Stomach (tissue), 9 donors: ENCODE data around the gene GGACT. TPM values are rescaled to one million over a fixed set of nuclear protein-coding genes. Genes with fewer than 3 reads are reported as not detected.

Experiments used
- DNase-seq, 2 donors: peaks; one replicate each; pipeline versions ENCODE4 v3.0.0 to v3.0.0-alpha.2; 2013 to 2019
- H3K27ac ChIP-seq, 5 donors: fragments of 200-600 bp in 4 of 5; sonication (generic) in 4 of 5; one replicate each; pipeline ENCODE4 v1.5.1; 2013 to 2019; ENCODE audit warnings: mild to moderate bottlenecking in 1 of 5, moderate library complexity in 1 of 5
- H3K27me3 ChIP-seq, 3 donors: fragments of 200-600 bp; sonication (generic); one replicate each; pipeline ENCODE4 v1.5.1; 2017 to 2019; ENCODE audit warnings: mixed run types in 1 of 3
- H3K36me3 ChIP-seq, 4 donors: fragments of 200-600 bp; sonication (generic); 1 replicate in 3 of 4; 2 replicates in 1 of 4; pipeline ENCODE4 v1.5.1; 2016 to 2019
- H3K4me1 ChIP-seq, 4 donors: fragments of 200-600 bp; sonication (generic); one replicate each; pipeline ENCODE4 v1.5.1; 2016 to 2019
- H3K4me3 ChIP-seq, 4 donors: fragments of 200-600 bp; sonication (generic) in 3 of 4; one replicate each; pipeline ENCODE4 v1.5.1; 2016 to 2019; ENCODE audit warnings: mild to moderate bottlenecking in 1 of 4
- H3K9me3 ChIP-seq, 4 donors: fragments of 200-600 bp; sonication (generic); one replicate each; pipeline ENCODE4 v1.5.1; 2016 to 2019
- CTCF ChIP-seq, 7 experiments: fragments of 450-650 bp in 4 of 7; fragments of 200-600 bp in 3 of 7; sonication (generic) in 3 of 7; IDR thresholded peaks; one replicate each; pipeline ENCODE4 v1.5.1; 2016 to 2019; ENCODE audit warnings: antibody characterized with exemption in 7 of 7, control low read depth in 2 of 7, mild to moderate bottlenecking in 1 of 7
- EP300 ChIP-seq: sonication (generic); formaldehyde crosslinking; IDR thresholded peaks from one replicate; pipeline ENCODE4 v1.6.1; 2017; ENCODE audit warnings: antibody characterized with exemption
- POLR2A ChIP-seq, 4 donors: fragments of 450-650 bp; IDR thresholded peaks; one replicate each; pipeline ENCODE4 v1.6.1; 2016; ENCODE audit warnings: antibody characterized with exemption in 4 of 4, control low read depth in 2 of 4, mild to moderate bottlenecking in 1 of 4, moderate library complexity in 1 of 4
- POLR2AphosphoS5 ChIP-seq, 3 donors: sonication (generic); formaldehyde crosslinking; IDR thresholded peaks; one replicate each; pipeline ENCODE4 v1.6.1; 2016; ENCODE audit warnings: antibody characterized with exemption in 3 of 3
- WGBS, 5 donors: extraction: QIAGEN DNeasy Blood & Tissue Kit in 3 of 5; methylation state at CpG; one replicate each; pipeline versions ENCODE4 v1.1.5 to v1.1.7; 2013 to 2018; 5-methylcytosine and 5-hydroxymethylcytosine counted together
- intact Hi-C: fragments of 100-400 bp; cut with DNase I; formaldehyde crosslinking; loops from one replicate; pipeline ENCODE4 v1.15.1; 2023; ENCODE audit warnings: low total_unique reads
- polyA plus RNA-seq, 3 donors: library from polyadenylated mRNA; stranded (reverse); fragments of 200-250 nt; gene quantifications; one replicate each; pipeline ENCODE4 v1.2.3, GENCODE V29; 2013
- total RNA-seq, 5 donors: library from RNA; depleted of rRNA; stranded (reverse); fragments of >200 nt; gene quantifications; one replicate each; pipeline versions ENCODE4 v1.1.0 to v1.2.3, GENCODE V29; 2014 to 2016
- donor health status: healthy with polysubstance abuse.
- donor health status: Bipolar disorder and iron deficiency.
- donor health status: healthy.

GGACT gene
- total and polyA plus RNA-seq, 8 donors: 1.4 to 13.2 (median 6.0) TPM

- Histone ChIP-seq H3K4me3 (no peak overlapping the region), H3K27ac (peak overlapping the region in 3 of 5 donors; percentile 9 to 49 (median 23)), H3K4me1 (peaks cover 0 to 17% (median 4%) of the 10 kb centered on the region in 4 donors), H3K36me3 (peaks cover 0 to 6% (median 0%) of the 10 kb centered on the region in 4 donors), H3K9me3 (no peaks in the 10 kb centered on the region), H3K27me3 (no peaks in the 10 kb centered on the region)
- TF ChIP-seq POLR2A (IDR thresholded peaks at IDR 0.05) (no peak), CTCF (IDR thresholded peaks at IDR 0.05) (no peak), POLR2AphosphoS5 (IDR thresholded peaks at IDR 0.05) (no peak), EP300 (no peak)
- WGBS, 5 donors: 38 to 61% (median 54%) methylated on average over 4 of the region's 4 CpGs
- intact Hi-C loops: no loop called here
- DNase-seq: peak in 1 of 2 donors; percentile 65
These were observed 97.9 kb downstream of the GGACT start for GRCh38 chr13:100490692-100491091.

- peaks cover 0 to 9% (median 1%) of the 10 kb centered on the region in 4 donors for H3K4me1 ChIP-seq
- H3K27me3 ChIP-seq: no peaks in the 10 kb centered on the region
- no peak for DNase-seq
- no peak for TF ChIP-seq CTCF (IDR thresholded peaks at IDR 0.05)
- no peak for TF ChIP-seq EP300
- no peak for TF ChIP-seq POLR2AphosphoS5 (IDR thresholded peaks at IDR 0.05)
- TF ChIP-seq POLR2A (IDR thresholded peaks at IDR 0.05): no peak
- no peaks in the 10 kb centered on the region for H3K9me3 ChIP-seq
- no peak overlapping the region for H3K4me3 ChIP-seq
- H3K36me3 ChIP-seq: no peaks in the 10 kb centered on the region
- WGBS, 5 donors: 73 to 95% (median 87%) methylated on average over 2 of the region's 2 CpGs
- no peak overlapping the region for H3K27ac ChIP-seq
- intact Hi-C loops: no loop called here
These were observed 103.3 kb downstream of the GGACT start for GRCh38 chr13:100485265-100485664.

- Histone ChIP-seq H3K36me3 (no peaks in the 10 kb centered on the region), H3K4me3 (no peak overlapping the region), H3K4me1 (peaks cover 0 to 5% (median 0%) of the 10 kb centered on the region in 4 donors), H3K27ac (no peak overlapping the region), H3K27me3 (no peaks in the 10 kb centered on the region), H3K9me3 (no peaks in the 10 kb centered on the region)
- intact Hi-C loops: no loop called here
- WGBS, 5 donors: 70 to 83% (median 77%) methylated on average over 3 of the region's 3 CpGs
- no peak for DNase-seq
- TF ChIP-seq POLR2AphosphoS5 (IDR thresholded peaks at IDR 0.05): no peak
- TF ChIP-seq CTCF (IDR thresholded peaks at IDR 0.05): no peak
- TF ChIP-seq EP300: no peak
These were observed 103.9 kb downstream of the GGACT start for GRCh38 chr13:100484702-100485101.

GRCh38 chr13:100483841-100484381 is 104.7 kb downstream of the GGACT start:
- no peaks in the 10 kb centered on the region for H3K36me3 ChIP-seq
- intact Hi-C loops: no loop called here
- TF ChIP-seq POLR2A (IDR thresholded peaks at IDR 0.05): no peak
- no peak for TF ChIP-seq CTCF (IDR thresholded peaks at IDR 0.05)
- no peak for TF ChIP-seq EP300
- no peak for TF ChIP-seq POLR2AphosphoS5 (IDR thresholded peaks at IDR 0.05)
- no peak overlapping the region for H3K27ac ChIP-seq
- H3K4me3 ChIP-seq: no peak overlapping the region
- no peaks in the 10 kb centered on the region for H3K27me3 ChIP-seq
- 69 to 76% (median 70%) methylated on average over 8 of the region's 8 CpGs for WGBS, 5 donors
- H3K4me1 ChIP-seq: no peaks in the 10 kb centered on the region
- H3K9me3 ChIP-seq: no peaks in the 10 kb centered on the region
- DNase-seq: no peak
